A549 treated with ZK216348 at 1 μM for 4 hours (cell line): Measurements from ENCODE around the gene KRT5. TPM values are rescaled to one million over a fixed set of nuclear protein-coding genes. Genes with fewer than 3 reads are reported as not detected.

Source experiments
- total RNA-seq: library from RNA; stranded (reverse); fragments of 200-300 nt; extraction: Qiagen RNA extraction; gene quantifications from 5 replicates; pipeline ENCODE4 v1.2.3, GENCODE V29; 2022; ENCODE audit warnings: low read depth

Gene KRT5
- 0.20 to 0.49 TPM (median 0.25 TPM) in 5 replicates for total RNA-seq

GRCh38 chr12:52519826-52520662, at the start of gene KRT5:
Gene KRT5, minus strand, starts transcription at chr12:52520394. Its CDS starts 98 bp downstream, at chr12:52520296.

GRCh38 chr12:52552681-52553195, 32.5 kb upstream of the KRT5 start, which contains the start of gene KRT71:
Gene KRT71, minus strand, starts transcription at chr12:52553145. Its CDS starts 68 bp downstream, at chr12:52553077.

GRCh38 chr12:52493172-52493571, 27.0 kb downstream of the KRT5 start, which contains the start of gene KRT6A:
Gene KRT6A, minus strand, starts transcription at chr12:52493257. Its CDS starts 69 bp downstream, at chr12:52493188.

GRCh38 chr12:52473768-52474167, 46.4 kb downstream of the KRT5 start, which contains the start of gene KRT6C:
Gene KRT6C, minus strand, starts transcription at chr12:52473805. Its CDS starts 68 bp downstream, at chr12:52473737.

Other genes starting within 250 kb of the KRT5 start
- 32.5 to 48.5 TPM (median 46.2 TPM) in 5 replicates for gene KRT86, start 245.7 kb downstream of the KRT5 start, total RNA-seq
- 2,470 to 4,224 TPM (median 3,729 TPM) in 5 replicates for gene KRT81, start 228.9 kb downstream of the KRT5 start, total RNA-seq
- gene KRT83, start 199.0 kb downstream of the KRT5 start, total RNA-seq, result 2.9 to 6.1 TPM (median 5.1 TPM) in 5 replicates
- not detected in 5 replicates for gene KRT85, start 152.9 kb downstream of the KRT5 start, total RNA-seq
- gene KRT84, start 134.7 kb downstream of the KRT5 start, total RNA-seq, result not detected in 5 replicates
- gene KRT82, start 114.1 kb downstream of the KRT5 start, total RNA-seq, result not detected in 5 replicates
- 0.12 to 0.20 TPM (median 0.16 TPM) in 4 of 5 replicates, not detected in the other for gene KRT75, start 86.0 kb downstream of the KRT5 start, total RNA-seq
- gene KRT6B, start 68.2 kb downstream of the KRT5 start, total RNA-seq, result 0.11 TPM in 1 of 5 replicates, not detected in the others
- gene KRT6C, start 46.6 kb downstream of the KRT5 start, total RNA-seq, result not detected in 5 replicates
- 3.0 to 5.6 TPM (median 5.1 TPM) in 5 replicates for gene KRT6A, start 27.1 kb downstream of the KRT5 start, total RNA-seq
- not detected in 5 replicates for gene KRT71, start 32.8 kb upstream of the KRT5 start, total RNA-seq
- not detected in 5 replicates for gene KRT74, start 53.4 kb upstream of the KRT5 start, total RNA-seq
- gene KRT72, start 81.1 kb upstream of the KRT5 start, total RNA-seq, result not detected in 5 replicates
- gene KRT73, start 98.2 kb upstream of the KRT5 start, total RNA-seq, result not detected in 5 replicates
- gene KRT2, start 131.8 kb upstream of the KRT5 start, total RNA-seq, result not detected in 5 replicates
- gene KRT1, start 160.0 kb upstream of the KRT5 start, total RNA-seq, result not detected in 5 replicates
- gene KRT77, start 183.1 kb upstream of the KRT5 start, total RNA-seq, result not detected in 5 replicates